ENCODE data around the gene SLC4A1. TPM values are rescaled to one million over a fixed set of nuclear protein-coding genes. Genes with fewer than 3 reads are reported as not detected.

The SLC4A1 gene
- total RNA-seq, 1 experiment from 2014 or later, result 0.22 TPM

- Histone ChIP-seq H3K36me3 (ENCODE audit: control insufficient read depth in 1 of 2, insufficient read depth in 2 of 2, low read length in 2 of 2) (no peaks in the 10 kb centered on the region), H3K4me2 (ENCODE audit: low read length) (no peak overlapping the region), H3K9me3 (ENCODE audit: control insufficient read depth in 1 of 2, insufficient read depth in 1 of 2, low read depth in 1 of 2, low read length in 2 of 2) (no peaks in the 10 kb centered on the region), H3K79me2 (ENCODE audit: insufficient read depth, low read length) (no peaks in the 10 kb centered on the region), H2AFZ (ENCODE audit: low read depth, low read length, poor library complexity, severe bottlenecking) (no peak overlapping the region), H3K9me2 (ENCODE audit: insufficient read depth) (no peaks in the 10 kb centered on the region), H3K4me3 (replicated peaks in 1 of 2; ENCODE audit: low read depth in 1 of 2, low read length in 2 of 2) (no peak overlapping the region), H4K20me1 (ENCODE audit: insufficient read depth) (no peaks in the 10 kb centered on the region), H3K4me1 (ENCODE audit: control insufficient read depth in 1 of 2, insufficient read depth in 2 of 2, low read length in 2 of 2) (no peaks in the 10 kb centered on the region), H3K9ac (ENCODE audit: low read length) (no peak overlapping the region), H3K27ac (ENCODE audit: low read depth, low read length) (no peak overlapping the region), H3K27me3 (ENCODE audit: insufficient read depth, low read length) (no peaks in the 10 kb centered on the region)
- TF ChIP-seq SP1 (IDR thresholded peaks at IDR 0.05; ENCODE audit: low read depth) (no peak), EZH2phosphoT487 (IDR thresholded peaks at IDR 0.05; ENCODE audit: borderline replicate concordance) (no peak), POLR2A (IDR thresholded peaks at IDR 0.05; ENCODE audit: borderline replicate concordance, extremely low read depth, insufficient read depth, insufficient read length) (no peak), REST (IDR thresholded peaks at IDR 0.05; ENCODE audit: low read depth) (no peak), EGR1 (IDR thresholded peaks at IDR 0.05; ENCODE audit: low read depth) (no peak), EZH2 (IDR thresholded peaks at IDR 0.05) (no peak), FOSL1 (IDR thresholded peaks at IDR 0.05; ENCODE audit: low read depth) (no peak), RAD21 (IDR thresholded peaks at IDR 0.05; ENCODE audit: low read depth) (no peak), CBX3 (IDR thresholded peaks at IDR 0.05; ENCODE audit: low read depth) (no peak), ATF3 (IDR thresholded peaks at IDR 0.05) (no peak), ZBTB33 (IDR thresholded peaks at IDR 0.05; ENCODE audit: extremely low read depth, insufficient replicate concordance, low read length) (no peak), POLR2AphosphoS5 (IDR thresholded peaks at IDR 0.05; ENCODE audit: low read depth, low read length) (no peak), ZNF274 (IDR thresholded peaks at IDR 0.05; ENCODE audit: low read depth, low read length) (no peak)
- POLR2A ChIA-PET, result no interaction called here
- RAD21 ChIA-PET (ENCODE audit: low non-redundant PET in 1 of 2, low total read pairs in 2 of 2, uncharacterized antibody in 2 of 2, unreplicated experiment in 2 of 2), result no interaction called here
- no TSS peak for BruUV-seq (replicated peaks)
- intact Hi-C loops (cut with micrococcal nuclease), result no loop called here
- ATAC-seq (no peak), DNase-seq (ENCODE audit: low read depth, low spot score) (no peak)
- CTCF ChIA-PET, result interaction anchor here (1.0 kb wide), 1 partner anchor 42 kb away, joined by 3 read pairs; no protein-coding TSS in a partner anchor
Measured at GRCh38 chr17:44263345-44263902, 4.5 kb downstream of the SLC4A1 start.
